Esophagus squamous epithelium (tissue), 4 donors: ENCODE measurements around the gene C1QTNF6.

Experiments used
- CTCF ChIP-seq, 6 experiments: fragments of 450-650 bp in 4 of 6; fragments of 200-600 bp in 2 of 6; sonication (generic) in 2 of 6; IDR thresholded peaks; one replicate each; pipeline ENCODE4 v1.5.1; 2016 to 2019; ENCODE audit warnings: antibody characterized with exemption in 6 of 6, mild to moderate bottlenecking in 4 of 6, moderate library complexity in 4 of 6
- POLR2A ChIP-seq, 4 donors: fragments of 450-650 bp; IDR thresholded peaks; one replicate each; pipeline ENCODE4 v1.6.1; 2017; ENCODE audit warnings: antibody characterized with exemption in 4 of 4, mild to moderate bottlenecking in 4 of 4, moderate library complexity in 3 of 4

GRCh38 chr22:37181681-37182080 lies 6.4 kb downstream of the C1QTNF6 start:
- no peak for TF ChIP-seq CTCF (IDR thresholded peaks at IDR 0.05)
- no peak for TF ChIP-seq POLR2A (IDR thresholded peaks at IDR 0.05)
